Esophagus (tissue), 2 donors: ENCODE results near the gene COL9A1. TPM values are rescaled to one million over a fixed set of nuclear protein-coding genes. Genes with fewer than 3 reads are reported as not detected.

Experiments used
- H3K27ac ChIP-seq, 2 donors: one replicate each; pipeline ENCODE4 v1.5.1; 2013; ENCODE audit warnings: low read depth in 2 of 2, mild to moderate bottlenecking in 2 of 2, inconsistent platforms in 1 of 2, low read length in 1 of 2, moderate library complexity in 1 of 2
- H3K27me3 ChIP-seq, 2 donors: one replicate each; pipeline ENCODE4 v1.6.1; 2013; ENCODE audit warnings: low read length in 2 of 2, control low read depth in 1 of 2, mild to moderate bottlenecking in 1 of 2; ENCODE audit not compliant: insufficient read depth in 2 of 2, control insufficient read depth in 1 of 2
- H3K36me3 ChIP-seq, 2 donors: one replicate each; pipeline ENCODE4 v1.6.1; 2013; ENCODE audit warnings: low read length in 1 of 2; ENCODE audit not compliant: control insufficient read depth in 2 of 2, insufficient read depth in 2 of 2
- H3K4me1 ChIP-seq, 2 donors: one replicate each; pipeline ENCODE4 v1.6.1; 2013; ENCODE audit warnings: low read length in 1 of 2; ENCODE audit not compliant: control insufficient read depth in 2 of 2, insufficient read depth in 2 of 2
- H3K4me3 ChIP-seq, 2 donors: one replicate each; pipeline ENCODE4 v1.5.1; 2013; ENCODE audit warnings: low read length in 2 of 2, mild to moderate bottlenecking in 2 of 2, low read depth in 1 of 2, moderate library complexity in 1 of 2
- H3K9me3 ChIP-seq, 2 donors: one replicate each; pipeline ENCODE4 v1.6.1; 2013; ENCODE audit warnings: mild to moderate bottlenecking in 2 of 2, low read depth in 1 of 2, low read length in 1 of 2, moderate library complexity in 1 of 2; ENCODE audit not compliant: control insufficient read depth in 2 of 2, insufficient read depth in 1 of 2
- WGBS, 2 donors: extraction: QIAGEN DNeasy Blood & Tissue Kit; methylation state at CpG; one replicate each; pipeline ENCODE4 v1.1.7; 2013; 5-methylcytosine and 5-hydroxymethylcytosine counted together
- polyA plus RNA-seq, 2 donors: library from polyadenylated mRNA; stranded (reverse); fragments of 200-250 nt; gene quantifications; one replicate each; pipeline ENCODE4 v1.2.3, GENCODE V29; 2013
- donor health status: healthy with polysubstance abuse.
- donor health status: Bipolar disorder and iron deficiency.

COL9A1 gene
- polyA plus RNA-seq, 2 donors: 0.08 TPM

DNA sequence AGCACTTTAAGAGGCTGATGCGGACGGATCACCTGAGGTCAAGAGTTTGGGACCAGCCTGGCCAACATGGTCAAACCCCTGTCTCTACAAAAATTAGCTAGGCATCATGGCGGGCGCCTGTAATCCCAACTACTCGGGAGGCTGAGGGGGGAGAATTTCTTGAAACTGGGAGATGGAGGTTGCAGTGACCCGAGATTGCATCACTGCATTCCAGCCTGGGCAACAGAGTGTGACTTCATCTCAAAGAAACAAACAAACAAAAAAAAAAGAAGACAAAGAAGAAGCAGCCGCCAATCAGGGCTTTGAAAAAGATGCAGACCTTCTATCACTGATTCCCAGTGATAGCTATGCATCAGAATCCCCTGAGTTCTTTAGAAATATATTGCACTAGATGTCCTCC lies 56.8 kb downstream of the COL9A1 start:
- 93 to 94% methylated on average over 7 of the region's 7 CpGs for WGBS, 2 donors
- H3K4me1 ChIP-seq: no peaks in the 10 kb centered on the region
- no peak overlapping the region for H3K4me3 ChIP-seq
- no peak overlapping the region for H3K27ac ChIP-seq
- H3K27me3 ChIP-seq: no peaks in the 10 kb centered on the region
- H3K9me3 ChIP-seq: no peaks in the 10 kb centered on the region
- no peaks in the 10 kb centered on the region for H3K36me3 ChIP-seq

DNA sequence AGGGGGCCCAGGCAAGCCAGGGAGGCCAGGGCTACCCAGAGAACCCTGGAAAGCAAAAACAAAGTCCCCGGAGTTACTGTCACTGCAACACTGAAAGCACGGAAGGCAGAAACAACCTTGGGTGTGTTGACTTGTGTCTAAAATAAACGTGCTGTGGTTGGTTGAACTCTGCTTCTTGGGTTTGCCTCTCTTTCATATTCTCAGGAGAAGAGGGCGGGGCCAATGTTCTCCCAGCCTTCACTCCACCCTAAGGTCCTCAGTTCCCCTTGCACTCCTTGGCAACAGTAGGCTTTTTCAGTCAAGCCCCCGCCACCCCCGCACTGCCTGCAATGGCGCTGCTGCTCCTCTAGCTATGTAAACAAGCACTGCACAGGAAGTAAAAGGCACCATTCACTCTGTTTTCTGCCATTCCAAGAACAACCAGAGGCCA lies 60.9 kb downstream of the COL9A1 start:
- Histone ChIP-seq H3K36me3 (no peaks in the 10 kb centered on the region), H3K4me1 (no peaks in the 10 kb centered on the region), H3K4me3 (no peak overlapping the region), H3K27me3 (no peaks in the 10 kb centered on the region), H3K27ac (no peak overlapping the region), H3K9me3 (no peaks in the 10 kb centered on the region)
- WGBS, 2 donors: 60 to 63% methylated on average over 7 of the region's 7 CpGs

DNA sequence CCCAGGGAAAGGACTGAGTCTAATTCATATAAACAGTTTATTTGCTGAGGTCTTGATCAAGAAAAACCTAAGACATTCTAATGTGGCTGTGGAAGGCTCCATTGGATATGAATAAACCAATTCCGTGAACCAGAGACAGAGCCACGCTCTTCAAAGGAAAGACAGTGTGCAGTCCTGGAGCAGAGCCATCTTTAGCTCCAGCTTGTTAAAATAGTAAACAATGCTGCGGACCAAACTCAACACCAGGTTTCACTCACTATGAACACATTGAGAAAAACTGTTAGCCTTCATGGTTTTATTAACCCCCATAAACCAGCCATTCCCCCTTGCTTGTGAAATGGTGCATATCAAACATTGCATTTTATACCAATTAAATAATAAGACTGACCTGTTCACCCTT lies 61.9 kb downstream of the COL9A1 start:
- Histone ChIP-seq H3K27me3 (no peaks in the 10 kb centered on the region), H3K9me3 (no peaks in the 10 kb centered on the region), H3K36me3 (no peaks in the 10 kb centered on the region), H3K27ac (no peak overlapping the region), H3K4me1 (no peaks in the 10 kb centered on the region), H3K4me3 (no peak overlapping the region)
- 45 to 48% methylated on average over 3 of the region's 3 CpGs for WGBS, 2 donors

DNA sequence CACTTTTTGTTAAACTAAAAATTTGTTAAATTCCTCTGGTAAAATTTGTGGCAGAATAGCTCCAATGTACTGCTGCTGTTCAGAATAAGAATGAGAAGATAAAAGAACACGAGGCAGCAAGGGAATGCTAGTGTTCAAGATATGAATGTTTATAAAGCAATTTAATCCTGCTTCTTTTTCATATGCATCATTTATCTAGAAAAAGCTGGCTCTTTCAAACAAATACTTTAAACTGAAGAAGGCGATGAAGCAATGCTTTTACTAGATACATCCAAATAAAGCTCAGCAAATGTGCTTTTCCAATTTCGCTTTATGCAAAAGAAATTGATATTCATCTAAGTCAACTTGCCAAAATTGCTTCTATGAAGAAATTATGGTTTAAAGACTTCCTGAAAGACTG lies 66.5 kb downstream of the COL9A1 start:
- no peak overlapping the region for H3K27ac ChIP-seq
- no peaks in the 10 kb centered on the region for H3K4me1 ChIP-seq
- WGBS, 2 donors: 60 to 64% methylated on average over 3 of the region's 3 CpGs
- H3K27me3 ChIP-seq: no peaks in the 10 kb centered on the region
- H3K36me3 ChIP-seq: no peaks in the 10 kb centered on the region
- no peaks in the 10 kb centered on the region for H3K9me3 ChIP-seq
- H3K4me3 ChIP-seq: no peak overlapping the region

DNA sequence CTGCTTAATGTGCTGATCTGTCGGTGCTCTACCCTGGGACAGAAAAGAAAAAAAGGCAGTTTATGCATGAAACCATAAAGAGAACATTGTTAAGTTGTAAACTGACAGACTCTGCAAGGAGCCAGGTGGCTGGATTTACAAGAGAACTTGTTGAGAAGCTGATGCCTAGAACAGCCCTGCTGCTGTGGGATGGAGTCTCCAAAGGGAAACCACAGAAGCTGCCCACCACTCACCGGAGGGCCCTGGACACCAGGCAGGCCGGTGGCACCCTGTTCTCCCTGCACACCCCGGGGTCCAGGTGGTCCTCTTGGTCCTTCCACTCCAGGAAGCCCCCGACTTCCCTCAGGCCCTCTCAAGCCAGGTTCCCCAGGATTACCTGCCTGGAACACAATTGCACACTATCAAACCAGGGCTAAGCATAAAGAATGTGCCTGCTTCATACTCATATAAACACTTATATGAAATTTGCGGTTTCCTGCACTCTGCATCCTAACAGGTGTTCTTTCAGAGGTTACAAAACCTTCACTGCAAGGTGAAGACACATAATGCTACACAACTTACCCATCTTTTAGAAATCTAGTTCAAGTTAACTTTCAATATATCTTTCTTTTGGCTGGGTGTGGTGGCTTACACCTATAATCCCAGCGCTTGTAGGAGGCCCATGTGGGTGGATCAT lies 68.2 kb downstream of the COL9A1 start:
- Histone ChIP-seq H3K27me3 (no peaks in the 10 kb centered on the region), H3K9me3 (no peaks in the 10 kb centered on the region), H3K27ac (no peak overlapping the region), H3K4me1 (no peaks in the 10 kb centered on the region), H3K4me3 (no peak overlapping the region), H3K36me3 (no peaks in the 10 kb centered on the region)
- WGBS, 2 donors: 84 to 91% methylated on average over 7 of the region's 7 CpGs

DNA sequence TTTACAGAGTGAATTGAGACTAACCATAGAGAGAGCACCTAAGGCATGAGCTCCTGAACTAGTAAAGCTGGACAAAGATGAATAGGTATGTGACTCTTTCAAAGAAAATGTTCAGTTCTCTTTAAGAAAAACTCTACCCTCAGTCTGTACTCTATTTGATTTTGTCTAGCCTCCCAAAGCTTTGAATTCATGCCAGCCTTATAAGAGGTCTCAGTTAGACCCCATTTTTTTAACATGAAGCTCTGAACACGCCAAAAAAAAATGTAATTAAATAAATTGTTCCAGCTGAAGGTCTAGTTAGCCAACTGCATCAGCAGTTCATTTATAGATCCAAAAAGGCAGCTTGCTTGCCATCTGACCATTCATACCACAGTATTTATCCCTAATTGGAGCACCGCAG lies 71.6 kb downstream of the COL9A1 start:
- Histone ChIP-seq H3K27me3 (no peaks in the 10 kb centered on the region), H3K4me1 (no peaks in the 10 kb centered on the region), H3K36me3 (no peaks in the 10 kb centered on the region), H3K9me3 (no peaks in the 10 kb centered on the region), H3K4me3 (no peak overlapping the region), H3K27ac (no peak overlapping the region)
- WGBS, 2 donors: 57 to 60% methylated on average over 2 of the region's 2 CpGs

DNA sequence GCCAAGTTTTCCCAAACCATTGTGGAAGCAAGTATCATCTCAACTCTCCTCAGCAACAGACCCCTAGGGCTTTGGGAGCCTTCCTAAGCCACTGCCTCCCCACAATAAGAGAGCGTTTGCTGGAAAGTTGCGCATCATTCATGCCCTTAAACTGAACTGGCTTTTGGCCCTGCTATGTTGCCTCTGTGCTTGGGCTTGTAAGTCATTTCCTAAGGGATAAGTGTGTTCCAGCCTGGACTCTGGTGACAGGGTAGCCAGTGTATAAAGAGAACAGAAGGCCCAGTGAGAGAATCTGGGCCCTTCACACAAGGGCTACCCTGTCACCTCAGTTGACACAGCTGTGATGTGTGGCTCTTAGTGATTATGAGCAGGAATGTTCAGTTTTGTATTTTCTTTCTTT lies 77.8 kb downstream of the COL9A1 start:
- Histone ChIP-seq H3K4me3 (no peak overlapping the region), H3K36me3 (no peaks in the 10 kb centered on the region), H3K9me3 (no peaks in the 10 kb centered on the region), H3K4me1 (no peaks in the 10 kb centered on the region), H3K27me3 (no peaks in the 10 kb centered on the region), H3K27ac (no peak overlapping the region)
- 53 to 65% methylated on average over 2 of the region's 2 CpGs for WGBS, 2 donors

DNA sequence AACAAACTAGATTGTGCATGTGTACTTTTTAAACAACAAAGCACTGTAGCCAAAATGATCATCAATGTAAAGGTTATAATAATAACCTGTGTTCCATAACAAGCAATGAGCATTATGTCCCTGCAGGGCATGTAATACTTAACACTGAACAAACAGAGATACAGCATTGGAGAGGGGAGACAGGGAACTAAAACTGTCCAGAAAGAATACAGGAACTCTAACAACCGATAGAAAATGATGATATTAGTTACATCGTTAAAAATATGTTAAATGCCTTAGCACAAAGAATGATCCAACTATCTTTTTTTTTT lies 80.5 kb downstream of the COL9A1 start:
- Histone ChIP-seq H3K36me3 (no peaks in the 10 kb centered on the region), H3K4me3 (no peak overlapping the region), H3K27ac (no peak overlapping the region), H3K9me3 (no peaks in the 10 kb centered on the region), H3K27me3 (no peaks in the 10 kb centered on the region), H3K4me1 (no peaks in the 10 kb centered on the region)
- WGBS, 2 donors: 43 to 47% methylated on average over 2 of the region's 2 CpGs

DNA sequence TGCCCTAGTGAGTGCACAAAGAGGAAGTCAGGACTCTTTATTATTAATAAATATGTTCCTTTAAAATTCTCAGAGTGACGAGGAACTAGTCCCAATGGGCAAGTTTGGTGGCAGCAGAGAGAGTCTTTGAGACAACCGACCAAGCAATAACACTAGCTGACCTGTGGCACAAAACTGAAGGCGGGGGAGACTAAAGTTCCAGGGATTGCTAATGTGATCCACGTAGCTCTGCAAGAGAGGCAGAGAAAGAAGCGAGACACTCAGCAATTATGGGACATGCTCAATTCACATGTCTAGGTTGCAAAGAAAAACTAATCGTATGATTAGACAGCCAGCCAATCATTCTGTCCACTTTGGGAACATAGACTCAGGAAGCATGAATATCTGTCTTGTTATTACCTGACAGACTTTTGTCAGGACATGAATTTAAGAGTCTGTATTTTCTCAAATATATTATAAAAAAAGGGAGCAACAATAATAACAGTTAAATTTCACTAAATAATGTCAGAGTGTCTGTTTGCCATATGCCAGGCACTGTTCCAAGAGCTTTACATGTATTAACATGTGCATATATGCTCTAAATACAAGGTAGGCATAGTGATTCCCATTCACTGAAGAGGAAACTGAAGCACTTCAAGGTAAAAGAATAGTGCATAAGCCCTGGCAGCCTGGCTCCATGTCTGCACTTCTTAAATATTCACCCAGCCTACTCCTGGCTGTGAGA lies 81.0 kb downstream of the COL9A1 start:
- H3K27ac ChIP-seq: no peak overlapping the region
- H3K36me3 ChIP-seq: no peaks in the 10 kb centered on the region
- H3K4me1 ChIP-seq: no peaks in the 10 kb centered on the region
- H3K27me3 ChIP-seq: no peaks in the 10 kb centered on the region
- H3K9me3 ChIP-seq: no peaks in the 10 kb centered on the region
- H3K4me3 ChIP-seq: no peak overlapping the region
- 42 to 48% methylated on average over 6 of the region's 6 CpGs for WGBS, 2 donors
